Stimulated activated naive CD8-positive, alpha-beta T cell treated with anti-CD3 and anti-CD28 coated beads, Interleukin-15, Interleukin-2, amounts not matched to agents 100 U/mL and 50 U/mL, for 24 hours (primary cell): ENCODE data around the gene CRACR2A.

Source experiments
- ATAC-seq: fragments of 150-1000 bp; cut with Tn5 transposase; one replicate; pipeline ENCODE4 v1.10.0; 2021
- DNase-seq: peaks from one replicate; pipeline ENCODE4 v3.0.0; 2021

The CRACR2A gene

DNA sequence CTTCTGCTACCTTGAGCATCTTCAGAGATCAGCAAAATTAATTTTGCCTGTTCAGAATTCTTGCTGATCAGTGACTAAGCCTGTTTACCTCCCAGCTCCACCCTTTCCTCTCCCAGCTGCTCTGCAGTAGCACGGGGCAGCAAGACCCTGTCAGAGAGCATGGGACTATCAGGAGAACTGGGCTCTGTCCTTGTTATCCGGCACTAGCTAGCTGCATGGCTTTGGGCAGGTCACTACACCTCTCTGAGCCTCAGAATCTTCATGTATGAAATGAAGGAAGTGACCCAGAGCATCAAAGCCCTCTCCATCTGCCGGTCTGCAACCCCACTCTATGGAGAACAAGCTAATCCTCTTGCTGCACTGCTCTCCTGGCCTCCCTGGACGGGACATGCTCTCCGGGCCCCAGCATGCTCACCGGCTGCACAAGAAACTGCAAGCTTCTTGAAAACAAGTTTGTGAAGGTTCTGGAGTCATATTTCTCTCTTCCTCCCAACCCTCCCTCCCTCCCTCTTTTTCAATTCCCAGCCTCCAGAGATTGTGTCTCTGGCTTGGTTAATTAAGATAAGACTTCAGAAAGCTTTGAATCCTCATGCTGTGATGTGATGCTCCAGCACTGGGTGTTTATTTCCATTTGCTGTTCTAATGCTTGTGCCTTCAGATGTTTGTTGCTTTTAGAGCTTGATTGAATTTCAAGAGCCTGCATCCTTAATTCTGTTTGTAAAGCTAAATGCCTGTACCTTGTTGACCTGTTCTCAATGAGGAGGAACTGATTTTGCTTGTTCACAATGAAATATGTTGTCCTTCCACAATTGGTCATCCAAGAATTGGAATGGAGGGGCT lies 101.1 kb downstream of the CRACR2A start:
- DNase-seq (no peak), ATAC-seq (no peak)

DNA sequence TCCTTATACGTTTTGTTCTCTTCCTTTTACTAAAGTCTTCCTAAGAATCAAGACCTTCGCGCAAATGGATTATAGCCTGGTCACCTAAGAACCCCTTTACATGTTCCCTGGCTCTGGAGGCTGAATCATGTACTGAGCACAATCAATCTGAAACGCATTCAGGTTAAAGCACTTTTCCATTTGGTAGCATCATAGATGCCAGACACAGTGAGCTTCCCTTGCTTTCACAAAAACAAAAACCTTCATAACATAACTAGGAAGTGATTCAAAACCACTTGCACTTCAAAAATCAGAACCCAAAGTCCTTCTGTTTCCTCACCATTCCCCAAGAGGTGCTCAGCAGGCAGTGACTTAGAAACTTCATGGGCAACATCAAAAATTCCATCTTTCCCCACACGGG lies 105.4 kb downstream of the CRACR2A start:
- DNase-seq = no peak
- no peak for ATAC-seq

- no peak for DNase-seq
Measured at GRCh38 chr12:3646561-3647241, 106.2 kb downstream of the CRACR2A start.

DNA sequence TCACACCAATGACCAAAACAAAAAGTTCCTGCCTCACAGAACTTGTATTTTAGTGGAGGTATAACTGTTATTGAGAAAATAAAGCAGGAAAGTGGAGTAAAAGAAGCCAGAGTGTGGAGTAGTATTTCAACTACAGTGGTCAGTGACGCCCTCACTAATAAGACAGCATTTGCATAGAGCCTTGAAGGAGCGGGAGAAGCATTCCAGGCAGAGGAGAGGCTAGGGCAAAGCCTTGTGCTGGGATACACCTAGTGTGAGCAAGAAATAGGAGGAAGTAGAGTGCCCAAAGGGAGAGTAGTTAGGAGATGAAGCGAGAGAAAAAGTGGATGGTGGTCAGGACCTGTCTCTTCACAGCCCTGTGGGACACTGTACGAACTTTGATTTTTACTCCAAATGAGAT lies 107.8 kb downstream of the CRACR2A start:
- ATAC-seq = no peak

More at GRCh38 chr12:3646561-3647241, 106.2 kb downstream of the CRACR2A start:
- ATAC-seq = no peak

DNA sequence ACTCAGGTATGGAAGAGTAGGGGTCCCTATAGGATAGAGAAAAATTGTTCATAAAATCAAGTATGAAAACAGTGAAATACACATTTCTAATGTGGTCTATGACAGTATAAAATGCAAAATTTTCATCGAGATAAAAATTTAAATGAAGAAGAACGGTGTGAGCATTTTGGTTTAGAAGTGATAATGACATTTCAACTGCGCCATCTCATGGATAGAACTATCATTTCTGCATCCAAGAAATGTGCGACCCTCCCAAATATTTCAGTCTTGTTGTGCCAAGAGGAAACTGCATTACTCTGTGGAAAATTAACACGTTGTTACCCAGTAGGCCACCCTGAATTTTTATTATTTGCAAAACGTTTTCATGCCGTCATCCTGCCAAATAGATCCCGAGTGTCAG lies 108.8 kb downstream of the CRACR2A start:
- no peak for ATAC-seq

More for the DNA sequence above, 107.8 kb downstream of the CRACR2A start:
- DNase-seq = no peak

GRCh38 chr12:3641428-3642018 lies 111.4 kb downstream of the CRACR2A start:
- DNase-seq (no peak), ATAC-seq (no peak)

More for the DNA sequence above, 108.8 kb downstream of the CRACR2A start:
- no peak for DNase-seq

GRCh38 chr12:3636328-3636727 lies 116.6 kb downstream of the CRACR2A start:
- DNase-seq (no peak), ATAC-seq (no peak)

- no peak for ATAC-seq
- DNase-seq = no peak
Measured at GRCh38 chr12:3634348-3634747, 118.6 kb downstream of the CRACR2A start.

DNA sequence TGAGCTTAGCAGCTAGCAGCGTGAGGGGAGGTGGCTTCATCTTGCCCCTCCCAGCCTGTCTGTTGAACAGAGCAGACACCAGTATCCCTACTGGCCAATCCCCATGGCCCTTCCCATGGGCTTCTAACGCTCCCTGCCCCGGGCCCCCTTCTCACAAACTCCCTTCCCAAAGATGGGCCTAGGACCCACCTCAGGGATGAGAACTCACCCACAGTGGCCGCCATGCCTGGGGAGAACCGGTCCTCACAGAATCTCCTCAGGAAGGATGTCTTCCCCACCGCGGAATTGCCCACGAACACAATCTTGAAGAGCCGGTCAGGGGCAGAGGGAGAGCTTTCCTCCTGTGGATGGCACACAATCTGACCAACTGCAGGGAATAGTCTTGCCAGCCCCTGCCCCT lies 119.5 kb downstream of the CRACR2A start:
- DNase-seq (no peak), ATAC-seq (no peak)

DNA sequence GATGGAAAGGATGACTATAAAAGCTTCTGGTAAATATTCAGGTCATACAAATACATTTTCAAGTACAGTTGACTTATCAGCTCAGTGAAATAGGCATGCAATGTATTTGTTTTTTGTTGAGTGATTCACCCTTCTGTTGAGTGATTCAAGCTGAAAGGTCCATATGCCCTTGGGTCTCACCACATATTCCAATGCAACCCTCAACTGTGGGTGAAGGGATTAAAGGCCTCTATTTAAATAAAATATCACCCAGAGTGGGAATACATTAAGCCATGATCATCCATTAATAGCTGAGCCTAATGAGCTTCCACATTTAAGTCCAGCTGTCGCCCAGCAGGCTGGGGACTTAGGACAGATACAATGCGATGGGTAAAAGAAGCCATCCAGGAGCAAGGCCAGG lies 120.2 kb downstream of the CRACR2A start:
- no peak for DNase-seq
- ATAC-seq = no peak

GRCh38 chr12:3632256-3632655 lies 120.7 kb downstream of the CRACR2A start:
- no peak for DNase-seq
- ATAC-seq = no peak

DNA sequence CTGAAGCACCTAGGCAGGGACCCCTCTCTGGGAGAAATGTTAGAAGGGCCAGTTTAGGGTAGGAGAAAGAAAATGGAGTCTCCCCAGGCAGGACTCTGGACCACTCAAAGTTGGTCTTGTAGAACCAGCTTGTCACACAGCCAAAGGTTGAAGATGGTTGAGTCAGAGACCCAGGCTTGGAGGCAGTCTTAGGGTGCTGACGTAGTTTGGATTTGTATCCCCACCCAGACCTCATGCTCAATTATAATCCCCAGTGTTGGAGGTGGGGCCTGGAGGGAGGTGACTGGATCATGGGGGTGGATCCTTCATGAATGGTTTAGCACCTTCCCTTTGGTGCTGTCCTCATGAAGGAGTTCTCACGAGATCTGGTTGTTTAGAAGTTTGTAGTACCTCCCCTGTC lies 121.2 kb downstream of the CRACR2A start:
- ATAC-seq = no peak
- no peak for DNase-seq

- ATAC-seq (no peak), DNase-seq (no peak)
Measured at GRCh38 chr12:3631272-3631637, 121.7 kb downstream of the CRACR2A start.

DNA sequence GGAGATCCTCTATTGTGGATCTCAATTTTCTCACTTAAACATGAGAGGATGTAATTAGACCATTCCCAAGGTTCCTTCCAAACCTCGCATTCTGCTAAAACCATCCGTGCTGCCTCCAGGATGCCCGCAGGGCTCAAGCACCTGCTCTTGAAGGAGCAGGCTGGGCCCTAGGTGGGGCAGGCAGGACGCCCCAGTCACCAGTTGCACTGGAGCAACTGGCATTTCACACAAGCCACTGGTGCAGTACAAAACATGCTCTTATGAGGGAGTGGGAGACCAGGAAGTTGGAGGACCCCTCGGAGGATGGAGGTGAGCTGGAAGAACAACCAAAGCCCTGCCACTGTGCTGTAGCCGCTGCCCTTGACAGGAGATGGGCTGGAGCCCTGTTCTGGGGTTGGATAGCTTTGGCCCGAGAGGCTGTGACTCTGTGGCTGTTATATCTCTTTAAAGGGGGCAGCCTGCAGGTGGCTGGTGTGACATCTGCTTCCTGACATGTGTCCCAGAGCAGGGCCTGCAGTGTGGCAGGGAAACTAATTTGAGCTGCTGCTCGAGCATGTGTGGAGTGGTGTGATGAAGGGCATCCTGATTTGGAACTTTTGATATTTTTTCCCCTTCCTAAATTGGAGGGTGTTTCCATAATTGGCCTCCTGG lies 122.2 kb downstream of the CRACR2A start:
- DNase-seq (no peak), ATAC-seq (no peak)

GRCh38 chr12:3630111-3630510 lies 122.8 kb downstream of the CRACR2A start:
- ATAC-seq = no peak

GRCh38 chr12:3629057-3629830 lies 123.7 kb downstream of the CRACR2A start:
- ATAC-seq = no peak
- DNase-seq = no peak

More at GRCh38 chr12:3630111-3630510, 122.8 kb downstream of the CRACR2A start:
- DNase-seq = no peak

GRCh38 chr12:3628629-3629028 lies 124.3 kb downstream of the CRACR2A start:
- DNase-seq (no peak), ATAC-seq (no peak)

DNA sequence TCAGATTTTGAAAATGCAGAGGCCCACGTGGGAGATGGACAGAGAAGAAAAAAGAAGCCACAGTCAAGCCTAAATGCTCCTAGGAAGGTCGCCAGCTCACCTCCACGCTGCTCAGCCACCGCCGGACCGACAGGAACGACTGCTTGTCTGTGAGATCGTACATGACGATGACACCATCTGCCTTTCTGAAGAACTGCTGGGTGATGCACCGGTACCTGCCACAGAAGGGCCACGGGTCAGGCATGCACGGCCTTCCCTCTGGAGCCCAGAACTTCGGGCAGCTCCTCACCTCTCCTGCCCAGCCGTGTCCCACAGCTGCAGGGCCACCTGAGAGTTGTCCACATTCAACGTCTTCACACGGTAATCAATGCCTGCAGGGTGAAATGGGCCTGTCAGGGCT lies 125.6 kb downstream of the CRACR2A start:
- no peak for DNase-seq
- no peak for ATAC-seq

- ATAC-seq (no peak), DNase-seq (no peak)
Measured at GRCh38 chr12:3624273-3624672, 128.6 kb downstream of the CRACR2A start.

DNA sequence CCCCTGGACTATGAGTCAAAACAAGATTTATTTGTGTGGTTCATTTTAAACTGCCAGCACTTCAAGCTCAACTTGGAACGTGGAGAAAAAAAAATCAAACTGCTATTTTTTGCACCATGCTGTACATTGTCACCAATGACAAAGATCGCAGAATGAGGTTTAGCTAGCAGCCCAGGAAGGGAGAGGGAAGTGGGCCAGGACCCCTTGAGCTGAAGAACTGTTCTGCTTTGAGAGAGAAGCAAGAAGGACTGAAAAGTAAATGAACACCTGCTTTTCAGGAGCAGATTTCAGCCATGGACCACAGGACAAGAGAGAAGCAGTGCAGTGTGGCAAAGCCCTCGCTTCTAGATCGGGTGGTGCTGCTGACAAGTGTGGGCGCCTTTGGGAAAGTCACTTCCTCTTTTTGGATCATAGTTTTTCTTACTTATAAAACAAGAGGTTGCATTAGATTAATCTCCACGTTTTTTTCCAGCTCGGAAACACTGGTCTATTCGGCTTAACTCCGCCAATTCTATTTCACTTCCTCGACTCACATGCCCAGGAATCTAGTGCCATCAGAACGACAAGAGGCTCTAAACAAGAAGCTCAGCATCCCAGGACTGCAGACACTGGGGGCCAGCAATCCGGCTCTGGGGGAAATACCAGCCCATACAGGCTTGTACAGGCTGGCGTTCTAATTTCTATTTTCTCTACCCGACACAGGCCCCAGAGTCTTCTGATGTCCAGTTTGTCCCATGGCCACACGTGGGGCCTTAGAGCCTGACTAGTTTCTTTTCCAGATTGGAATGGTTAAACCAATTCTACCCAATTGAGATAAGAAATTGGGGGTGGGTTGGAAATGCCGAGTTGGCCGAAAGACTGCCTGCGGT lies 129.9 kb downstream of the CRACR2A start:
- DNase-seq (no peak), ATAC-seq (no peak)
